Ishikawa (cell line): ENCODE data around the gene TINCR.

Source experiments
- MAX ChIP-seq: IDR thresholded peaks from 2 replicates; pipeline ENCODE4 v1.6.1; 2012
- RAD21 ChIP-seq: IDR thresholded peaks from 2 replicates; pipeline ENCODE4 v1.6.1; 2012; ENCODE audit warnings: low read depth
- REST ChIP-seq: IDR thresholded peaks from 2 replicates; pipeline ENCODE4 v1.6.1; 2012; ENCODE audit warnings: low read depth, mild to moderate bottlenecking
- YY1 ChIP-seq: IDR thresholded peaks from 2 replicates; pipeline ENCODE4 v1.6.1; 2012; ENCODE audit warnings: low read depth

GRCh38 chr19:5587071-5587455 lies 19.3 kb upstream of the TINCR start:
- TF ChIP-seq YY1, result no peak
- no peak for TF ChIP-seq RAD21
- no peak for TF ChIP-seq REST
- TF ChIP-seq MAX, result no peak
